Measurements from ENCODE around the gene KIF1B. TPM values are rescaled to one million over a fixed set of nuclear protein-coding genes. Genes with fewer than 3 reads are reported as not detected.
A peak's percentile ranks its signal among the peaks of the same experiment; 100 is the strongest.

Gene KIF1B
- total and polyA plus RNA-seq, 9 of the 15 experiments (the other 6 are each of a cell fraction or from before 2014, with no cell fraction given), result 2.8 to 19.8 (median 11.9) TPM

- H3K4me1 ChIP-seq (replicated peaks in 1 of 2; ENCODE audit: control insufficient read depth in 2 of 2, insufficient read depth in 2 of 2, low read length in 2 of 2), result peaks cover 9 to 21% of the 10 kb centered on the region in 2 experiments; a peak in 4 of 5 replicates
- no peaks in the 10 kb centered on the region for H3K36me3 ChIP-seq (ENCODE audit: control insufficient read depth, insufficient read depth, low read length)
- H3K27me3 ChIP-seq (ENCODE audit: control insufficient read depth in 2 of 2, insufficient read depth in 2 of 2, low read length in 2 of 2), result no peaks in the 10 kb centered on the region
- ATAC-seq (peak; percentile 96), DNase-seq (ENCODE audit: extremely low read depth in 1 of 4, low spot score in 3 of 4) (peak; percentile 97 to 100 (median 100)), FAIRE-seq (no peak)
- H3K27ac ChIP-seq (ENCODE audit: extremely low read depth, low read depth, low read length), result peak within 1 kb of the TSS; percentile 81
- no peaks in the 10 kb centered on the region for H4K20me1 ChIP-seq (replicated peaks; ENCODE audit: control insufficient read depth, insufficient read depth, low read length)
- H3K9me1 ChIP-seq (ENCODE audit: control insufficient read depth, insufficient read depth, low read length), result peaks cover 3% of the 10 kb centered on the region
- under 1% methylated on average over 77 of the region's 95 CpGs for WGBS (ENCODE audit: insufficient coverage, low coverage, missing lambda C conversion rate)
- peak within 1 kb of the TSS; percentile 95 for H3K4me2 ChIP-seq (ENCODE audit: insufficient read depth, low read length)
- intact Hi-C loops (cut with micrococcal nuclease), result loop anchor here (1.0 kb wide), 1 partner anchor 64 kb away; no protein-coding TSS in a partner anchor
- H3K9ac ChIP-seq (ENCODE audit: insufficient read depth in 1 of 2, low read depth in 2 of 2, low read length in 2 of 2), result peak within 1 kb of the TSS; percentile 77 to 92
- H3K4me3 ChIP-seq, result peak within 1 kb of the TSS; percentile 60
- BruUV-seq (replicated peaks), result TSS peak; percentile 63
- peak within 1 kb of the TSS; percentile 98 for H2AFZ ChIP-seq (ENCODE audit: low read depth, low read length)
- no peaks in the 10 kb centered on the region for H3K9me3 ChIP-seq (replicated peaks; ENCODE audit: control insufficient read depth, insufficient read depth, low read depth, low read length)
- CTCF ChIA-PET (ENCODE audit: low intra/inter-chr PET ratio), result interaction anchor here (0.8 to 5.7 kb wide), 3 partner anchors 33 to 63 kb away, joined by 3 to 95 read pairs (median 88); no protein-coding TSS in a partner anchor
- H3K79me2 ChIP-seq (ENCODE audit: control insufficient read depth, insufficient read depth, low read length), result peaks cover 12% of the 10 kb centered on the region; the same call in 2 of the 3 replicates
- POLR2A ChIA-PET, result interaction anchor here (0.7 to 2.3 kb wide), 21 partner anchors 15 to 780 kb away, joined by 3 to 11 read pairs (median 4); partner anchors contain the start of genes KIF1B, LZIC and NMNAT1
- in situ Hi-C loops (cut with MboI), result loop anchor here (5.0 kb wide), 1 partner anchor 62 kb away; no protein-coding TSS in a partner anchor
- TF ChIP-seq FOXA1 (IDR thresholded peaks at IDR 0.05; ENCODE audit: borderline replicate concordance) (no peak), ZNF316 (IDR thresholded peaks at IDR 0.05) (no peak), RFX1 (IDR thresholded peaks at IDR 0.05) (peak; percentile 96), STAT6 (CRISPR knock-in tag; IDR thresholded peaks at IDR 0.05) (peak; percentile 28; the same call in 1 of the 2 replicates), NFXL1 (CRISPR knock-in tag; IDR thresholded peaks at IDR 0.05) (no peak), CTCFL (IDR thresholded peaks at IDR 0.05; ENCODE audit: borderline replicate concordance, insufficient read depth, low read depth, low read length, poor library complexity, severe bottlenecking) (peak; percentile 97), ZNF324 (CRISPR knock-in tag; IDR thresholded peaks at IDR 0.05) (peak; percentile 24; the same call in 1 of the 2 replicates), BACH1 (tag; IDR thresholded peaks at IDR 0.05) (no peak), ZFP30 (CRISPR knock-in tag; IDR thresholded peaks at IDR 0.05; ENCODE audit: borderline replicate concordance) (no peak), TBL1XR1 (IDR thresholded peaks at IDR 0.05; ENCODE audit: low read length in 2 of 2) (peak; percentile 47 to 76; a peak in 3 of 4 replicates), ZNF695 (CRISPR knock-in tag; IDR thresholded peaks at IDR 0.05) (no peak)
- TF ChIP-seq, protein P1, sequence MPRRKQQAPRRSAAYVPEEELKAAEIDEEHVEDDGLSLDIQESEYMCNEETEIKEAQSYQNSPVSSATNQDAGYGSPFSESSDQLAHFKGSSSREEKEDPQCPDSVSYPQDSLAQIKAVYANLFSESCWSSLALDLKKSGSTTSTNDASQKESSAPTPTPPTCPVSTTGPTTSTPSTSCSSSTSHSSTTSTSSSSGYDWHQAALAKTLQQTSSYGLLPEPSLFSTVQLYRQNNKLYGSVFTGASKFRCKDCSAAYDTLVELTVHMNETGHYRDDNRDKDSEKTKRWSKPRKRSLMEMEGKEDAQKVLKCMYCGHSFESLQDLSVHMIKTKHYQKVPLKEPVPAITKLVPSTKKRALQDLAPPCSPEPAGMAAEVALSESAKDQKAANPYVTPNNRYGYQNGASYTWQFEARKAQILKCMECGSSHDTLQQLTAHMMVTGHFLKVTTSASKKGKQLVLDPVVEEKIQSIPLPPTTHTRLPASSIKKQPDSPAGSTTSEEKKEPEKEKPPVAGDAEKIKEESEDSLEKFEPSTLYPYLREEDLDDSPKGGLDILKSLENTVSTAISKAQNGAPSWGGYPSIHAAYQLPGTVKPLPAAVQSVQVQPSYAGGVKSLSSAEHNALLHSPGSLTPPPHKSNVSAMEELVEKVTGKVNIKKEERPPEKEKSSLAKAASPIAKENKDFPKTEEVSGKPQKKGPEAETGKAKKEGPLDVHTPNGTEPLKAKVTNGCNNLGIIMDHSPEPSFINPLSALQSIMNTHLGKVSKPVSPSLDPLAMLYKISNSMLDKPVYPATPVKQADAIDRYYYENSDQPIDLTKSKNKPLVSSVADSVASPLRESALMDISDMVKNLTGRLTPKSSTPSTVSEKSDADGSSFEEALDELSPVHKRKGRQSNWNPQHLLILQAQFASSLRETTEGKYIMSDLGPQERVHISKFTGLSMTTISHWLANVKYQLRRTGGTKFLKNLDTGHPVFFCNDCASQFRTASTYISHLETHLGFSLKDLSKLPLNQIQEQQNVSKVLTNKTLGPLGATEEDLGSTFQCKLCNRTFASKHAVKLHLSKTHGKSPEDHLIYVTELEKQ (CRISPR knock-in tag; IDR thresholded peaks at IDR 0.05), result no peak
These were observed 220.1 kb downstream of the KIF1B start, which contains the start of gene CENPS for GRCh38 chr1:10430216-10431069. Gene CENPS, plus strand, starts transcription at chr1:10430433. Its CDS starts 85 bp downstream, at chr1:10430518.
